ENCODE results near the gene TNFSF4.
"Not testable (repeated sequence)": the region's sequence is repeated elsewhere in the genome, so short reads cannot be mapped to it uniquely, and the experiment has no call there.

TNFSF4 gene

GRCh38 chr1:173206816-173207568, at the start of gene TNFSF4:
TSS of gene TNFSF4 (minus strand) at chr1:173207331. CDS start at chr1:173207176, 155 bp downstream.
- H3K27ac ChIP-seq = peak within 1 kb of the TSS; percentile 42
- DNase-seq (ENCODE audit: low read depth, low spot score) = no peak

GRCh38 chr1:173255214-173255813, 48.2 kb upstream of the TNFSF4 start:
- no peak for DNase-seq (ENCODE audit: low read depth, low spot score)
- H3K27ac ChIP-seq = no peak overlapping the region

GRCh38 chr1:173253046-173253445, 45.9 kb upstream of the TNFSF4 start:
- no peak for DNase-seq (ENCODE audit: low read depth, low spot score)
- no peak overlapping the region for H3K27ac ChIP-seq

- peak; percentile 10 for DNase-seq (ENCODE audit: low read depth, low spot score)
- peak overlapping the region; percentile 22 for H3K27ac ChIP-seq
These were observed 42.2 kb upstream of the TNFSF4 start for GRCh38 chr1:173249349-173249748.

GRCh38 chr1:173248247-173248940, 41.3 kb upstream of the TNFSF4 start:
- DNase-seq (ENCODE audit: low read depth, low spot score) = no peak
- no peak overlapping the region for H3K27ac ChIP-seq

- no peak for DNase-seq (ENCODE audit: low read depth, low spot score)
- H3K27ac ChIP-seq = no peak overlapping the region
These were observed 38.8 kb upstream of the TNFSF4 start for GRCh38 chr1:173245892-173246291.

- no peak for DNase-seq (ENCODE audit: low read depth, low spot score)
- H3K27ac ChIP-seq = no peak overlapping the region
These were observed 36.2 kb upstream of the TNFSF4 start for GRCh38 chr1:173243300-173243699.

GRCh38 chr1:173241528-173242347, 34.6 kb upstream of the TNFSF4 start:
- H3K27ac ChIP-seq = no peak overlapping the region
- DNase-seq (ENCODE audit: low read depth, low spot score) = no peak

- DNase-seq (ENCODE audit: low read depth, low spot score) = no peak
- H3K27ac ChIP-seq = no peak overlapping the region
These were observed 33.5 kb upstream of the TNFSF4 start for GRCh38 chr1:173240609-173241008.

- H3K27ac ChIP-seq = no peak overlapping the region
- DNase-seq (ENCODE audit: low read depth, low spot score) = no peak
These were observed 31.9 kb upstream of the TNFSF4 start for GRCh38 chr1:173239058-173239457.

- DNase-seq (ENCODE audit: low read depth, low spot score) = no peak
- H3K27ac ChIP-seq = no peak overlapping the region
These were observed 27.8 kb upstream of the TNFSF4 start for GRCh38 chr1:173234899-173235298.

GRCh38 chr1:173234434-173234833, 27.3 kb upstream of the TNFSF4 start:
- not testable (repeated sequence) for H3K27ac ChIP-seq; DNase-seq (ENCODE audit: low read depth, low spot score)

GRCh38 chr1:173229031-173229430, 21.9 kb upstream of the TNFSF4 start:
- H3K27ac ChIP-seq; DNase-seq (ENCODE audit: low read depth, low spot score): not testable (repeated sequence)

- H3K27ac ChIP-seq = no peak overlapping the region
- DNase-seq (ENCODE audit: low read depth, low spot score) = no peak
These were observed 17.8 kb upstream of the TNFSF4 start for GRCh38 chr1:173224949-173225348.

- no peak for DNase-seq (ENCODE audit: low read depth, low spot score)
- no peak overlapping the region for H3K27ac ChIP-seq
These were observed 17.3 kb upstream of the TNFSF4 start for GRCh38 chr1:173224280-173224892.

GRCh38 chr1:173223031-173223380, 15.9 kb upstream of the TNFSF4 start:
- no peak for DNase-seq (ENCODE audit: low read depth, low spot score)
- no peak overlapping the region for H3K27ac ChIP-seq

GRCh38 chr1:173222149-173223030, 15.3 kb upstream of the TNFSF4 start:
- H3K27ac ChIP-seq = no peak overlapping the region
- DNase-seq (ENCODE audit: low read depth, low spot score) = no peak

GRCh38 chr1:173220157-173220556, 13.0 kb upstream of the TNFSF4 start:
- DNase-seq (ENCODE audit: low read depth, low spot score) = no peak
- no peak overlapping the region for H3K27ac ChIP-seq

- no peak overlapping the region for H3K27ac ChIP-seq
- DNase-seq (ENCODE audit: low read depth, low spot score) = no peak
These were observed 6.5 kb upstream of the TNFSF4 start for GRCh38 chr1:173213665-173214064.

Measured in epithelial cell of prostate (primary cell).